ENCODE measurements around the gene OR52H1.
A peak's percentile ranks its signal among the peaks of the same experiment; 100 is the strongest.
"Not testable (repeated sequence)": the region's sequence is repeated elsewhere in the genome, so short reads cannot be mapped to it uniquely, and the experiment has no call there.

OR52H1 gene

GRCh38 chr11:5548440-5548839 is at the start of gene OR52H1:
Gene OR52H1, minus strand, starts transcription at chr11:5548540. Its CDS starts 3,035 bp downstream, at chr11:5545505.
- no peak for DNase-seq

GRCh38 chr11:5597953-5598352 is 49.6 kb upstream of the OR52H1 start:
- DNase-seq, result no peak

GRCh38 chr11:5596607-5597201 is 48.4 kb upstream of the OR52H1 start, which contains the start of gene TRIM6:
Gene TRIM6, plus strand, starts transcription at chr11:5596637. Its CDS starts 261 bp downstream, at chr11:5596898.
- peak; percentile 32 for DNase-seq

GRCh38 chr11:5593146-5593545 is 44.8 kb upstream of the OR52H1 start:
- no peak for DNase-seq

GRCh38 chr11:5592615-5593014 is 44.3 kb upstream of the OR52H1 start:
- DNase-seq, result no peak

- DNase-seq, result no peak
Observed at GRCh38 chr11:5591613-5592012, 43.3 kb upstream of the OR52H1 start.

GRCh38 chr11:5589906-5590305 is 41.6 kb upstream of the OR52H1 start:
- DNase-seq, result not testable (repeated sequence)

GRCh38 chr11:5584458-5584857 is 36.1 kb upstream of the OR52H1 start:
- not testable (repeated sequence) for DNase-seq

- no peak for DNase-seq
Observed at GRCh38 chr11:5581014-5581413, 32.7 kb upstream of the OR52H1 start.

- no peak for DNase-seq
Observed at GRCh38 chr11:5580577-5580976, 32.2 kb upstream of the OR52H1 start, which contains the start of gene OR52B6. Gene OR52B6, plus strand, starts transcription at chr11:5580877. Its CDS starts 0 bp downstream, at chr11:5580877.

- DNase-seq, result no peak
Observed at GRCh38 chr11:5577101-5577500, 28.8 kb upstream of the OR52H1 start.

- no peak for DNase-seq
Observed at GRCh38 chr11:5575152-5575551, 26.8 kb upstream of the OR52H1 start.

- DNase-seq, result no peak
Observed at GRCh38 chr11:5574654-5575053, 26.3 kb upstream of the OR52H1 start.

GRCh38 chr11:5564259-5565019 is 16.1 kb upstream of the OR52H1 start:
- DNase-seq, result no peak

GRCh38 chr11:5557751-5558150 is 9.4 kb upstream of the OR52H1 start:
- DNase-seq, result no peak

- no peak for DNase-seq
Observed at GRCh38 chr11:5556596-5557188, 8.4 kb upstream of the OR52H1 start.

GRCh38 chr11:5553343-5553742 is 5.0 kb upstream of the OR52H1 start:
- DNase-seq, result no peak

GRCh38 chr11:5550440-5551095 is 2.2 kb upstream of the OR52H1 start:
- no peak for DNase-seq

- no peak for DNase-seq
Observed at GRCh38 chr11:5547982-5548381, 358 bp downstream of the OR52H1 start.

GRCh38 chr11:5546457-5546856 is 1.9 kb downstream of the OR52H1 start:
- no peak for DNase-seq

- DNase-seq, result no peak
Observed at GRCh38 chr11:5541427-5541826, 6.9 kb downstream of the OR52H1 start.

GRCh38 chr11:5536482-5536881 is 11.9 kb downstream of the OR52H1 start:
- DNase-seq, result no peak

- DNase-seq, result no peak
Observed at GRCh38 chr11:5534046-5534445, 14.3 kb downstream of the OR52H1 start.
